Activated naive CD8-positive, alpha-beta T cell treated with anti-CD3 and anti-CD28 coated beads for 36 hours (primary cell): ENCODE measurements around the gene GRIP1. TPM values are rescaled to one million over a fixed set of nuclear protein-coding genes. Genes with fewer than 3 reads are reported as not detected.

Source experiments
- DNase-seq: peaks from one replicate; pipeline ENCODE4 v3.0.0; 2021
- H3K27ac Mint-ChIP-seq: one replicate; pipeline ENCODE4 v1.8.0; 2022; ENCODE audit warnings: mild to moderate bottlenecking, moderate library complexity, mixed read lengths
- H3K27me3 Mint-ChIP-seq: one replicate; pipeline ENCODE4 v1.8.0; 2022; ENCODE audit warnings: mild to moderate bottlenecking, mixed read lengths
- H3K36me3 Mint-ChIP-seq: one replicate; pipeline ENCODE4 v1.8.0; 2021; ENCODE audit warnings: mild to moderate bottlenecking, mixed read lengths
- H3K4me1 Mint-ChIP-seq: one replicate; pipeline ENCODE4 v1.8.0; 2021; ENCODE audit warnings: mixed read lengths
- H3K4me3 Mint-ChIP-seq: one replicate; pipeline ENCODE4 v1.8.0; 2022; ENCODE audit warnings: mild to moderate bottlenecking, moderate library complexity, mixed read lengths
- H3K9me3 Mint-ChIP-seq: one replicate; pipeline ENCODE4 v1.8.0; 2022; ENCODE audit warnings: mixed read lengths
- total RNA-seq, 2 experiments: library from RNA; stranded (reverse); gene quantifications; one replicate each; pipeline ENCODE4 v1.2.3, GENCODE V29; 2021

Gene GRIP1
- total RNA-seq, 2 experiments from 2014 or later, result 2.2 to 3.4 TPM

DNA sequence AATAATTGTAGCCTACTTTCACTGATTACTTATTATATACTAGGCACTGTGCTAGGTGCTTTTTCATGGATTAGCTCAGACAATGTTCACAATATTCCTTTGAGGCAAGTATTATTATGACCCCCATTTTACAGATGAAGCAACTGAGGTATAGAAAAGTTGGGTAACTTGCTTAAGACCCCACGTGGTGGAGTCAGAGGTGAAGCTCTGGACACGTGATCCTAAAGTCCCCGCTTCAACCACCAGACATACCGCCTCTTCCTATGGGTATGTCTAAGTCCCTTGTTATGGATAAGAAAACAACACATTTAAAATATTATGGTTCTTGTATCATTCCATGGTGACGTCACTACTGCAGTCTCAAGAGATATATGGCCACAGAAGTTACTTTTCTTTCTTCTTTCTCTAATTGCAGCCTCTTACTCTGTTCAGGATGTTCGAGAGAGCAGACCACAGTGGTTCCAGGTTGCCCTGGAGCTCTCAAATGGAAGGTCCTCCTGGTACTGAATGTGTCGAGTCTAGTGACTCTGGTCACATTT is 218.9 kb downstream of the GRIP1 start:
- Mint-ChIP-seq H3K27me3 (no peaks in the 10 kb centered on the region), H3K4me3 (no peak overlapping the region), H3K9me3 (no peaks in the 10 kb centered on the region), H3K36me3 (no peaks in the 10 kb centered on the region), H3K4me1 (no peaks in the 10 kb centered on the region), H3K27ac (no peak overlapping the region)
- no peak for DNase-seq

- DNase-seq, result no peak
- Mint-ChIP-seq H3K4me1 (peaks cover 12% of the 10 kb centered on the region), H3K27ac (no peak overlapping the region), H3K4me3 (no peak overlapping the region), H3K9me3 (no peaks in the 10 kb centered on the region), H3K36me3 (no peaks in the 10 kb centered on the region), H3K27me3 (peaks cover 6% of the 10 kb centered on the region)
These were observed 222.3 kb downstream of the GRIP1 start for GRCh38 chr12:66456612-66457011.

DNA sequence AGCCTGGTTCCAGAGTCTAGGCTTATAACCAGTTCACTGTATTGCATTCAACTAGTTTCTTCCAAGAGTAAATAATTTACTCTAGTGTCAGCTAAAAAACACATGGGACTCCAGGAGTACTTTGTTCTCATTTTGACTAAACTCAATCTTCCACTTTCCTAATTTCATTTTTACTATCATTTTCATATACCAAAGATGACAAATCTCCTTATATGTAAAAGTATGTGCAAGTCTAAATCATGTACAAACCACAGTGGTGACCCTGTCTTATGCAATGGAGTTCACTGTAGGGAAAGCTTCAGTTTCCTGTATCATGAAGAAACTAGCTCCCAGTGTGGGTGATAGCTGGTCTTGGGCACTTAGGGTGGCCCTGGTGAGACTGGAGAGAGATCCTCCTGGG is 225.0 kb downstream of the GRIP1 start:
- H3K9me3 Mint-ChIP-seq, result no peaks in the 10 kb centered on the region
- H3K4me1 Mint-ChIP-seq, result peaks cover 12% of the 10 kb centered on the region
- H3K27me3 Mint-ChIP-seq, result peaks cover 6% of the 10 kb centered on the region
- H3K4me3 Mint-ChIP-seq, result no peak overlapping the region
- DNase-seq, result no peak
- H3K36me3 Mint-ChIP-seq, result no peaks in the 10 kb centered on the region
- peak overlapping the region; percentile 17 for H3K27ac Mint-ChIP-seq

GRCh38 chr12:66453120-66453519 is 225.8 kb downstream of the GRIP1 start:
- H3K4me3 Mint-ChIP-seq, result no peak overlapping the region
- H3K27ac Mint-ChIP-seq, result no peak overlapping the region
- DNase-seq, result no peak
- no peaks in the 10 kb centered on the region for H3K36me3 Mint-ChIP-seq
- H3K27me3 Mint-ChIP-seq, result peaks cover 6% of the 10 kb centered on the region
- H3K4me1 Mint-ChIP-seq, result peaks cover 12% of the 10 kb centered on the region
- no peaks in the 10 kb centered on the region for H3K9me3 Mint-ChIP-seq

GRCh38 chr12:66449531-66449930 is 229.3 kb downstream of the GRIP1 start:
- Mint-ChIP-seq H3K27me3 (peaks cover 6% of the 10 kb centered on the region), H3K9me3 (no peaks in the 10 kb centered on the region), H3K27ac (no peak overlapping the region), H3K4me3 (no peak overlapping the region), H3K4me1 (peaks cover 11% of the 10 kb centered on the region), H3K36me3 (no peaks in the 10 kb centered on the region)
- DNase-seq, result no peak

DNA sequence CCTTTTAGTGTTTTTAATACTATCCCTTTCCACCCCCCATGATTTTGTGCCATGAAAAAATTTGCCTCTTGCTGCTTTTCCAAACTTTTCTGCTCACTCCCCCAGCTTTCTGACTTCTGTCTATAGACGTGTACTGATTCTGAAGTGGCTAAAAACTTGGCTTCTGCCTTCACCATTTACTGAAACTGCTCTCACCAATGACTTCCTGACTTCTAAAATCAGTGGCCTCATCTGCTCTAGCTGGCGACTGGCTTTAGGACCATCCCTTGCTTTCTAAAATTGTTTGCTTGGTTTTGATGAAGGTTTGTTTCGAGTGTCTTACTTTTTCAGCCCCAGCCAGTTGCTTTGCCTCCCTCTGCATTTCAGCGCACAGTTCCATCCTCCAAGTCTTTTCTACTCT is 231.2 kb downstream of the GRIP1 start:
- H3K27ac Mint-ChIP-seq, result no peak overlapping the region
- H3K4me1 Mint-ChIP-seq, result no peaks in the 10 kb centered on the region
- DNase-seq, result no peak
- H3K27me3 Mint-ChIP-seq, result no peaks in the 10 kb centered on the region
- H3K36me3 Mint-ChIP-seq, result no peaks in the 10 kb centered on the region
- no peaks in the 10 kb centered on the region for H3K9me3 Mint-ChIP-seq
- H3K4me3 Mint-ChIP-seq, result no peak overlapping the region

DNA sequence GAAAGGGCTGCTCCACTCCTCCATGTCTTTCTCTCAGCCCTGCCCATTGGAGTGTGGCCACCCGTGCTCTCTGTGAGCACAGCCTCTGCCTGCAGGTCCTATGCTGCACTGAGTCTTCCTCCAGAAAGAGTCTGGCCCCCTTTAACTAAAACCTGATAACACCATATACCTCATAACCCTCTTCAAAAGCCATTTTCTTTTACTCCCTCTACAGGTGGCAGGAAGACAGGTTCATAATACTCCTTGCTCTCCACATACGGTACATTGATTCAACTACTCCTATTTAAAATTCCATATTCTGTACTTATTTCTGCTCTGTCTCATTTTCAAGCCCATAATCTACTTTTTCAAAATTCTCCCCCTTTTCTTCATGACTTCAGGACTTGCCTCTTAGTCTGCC is 232.6 kb downstream of the GRIP1 start:
- H3K36me3 Mint-ChIP-seq, result no peaks in the 10 kb centered on the region
- no peak overlapping the region for H3K27ac Mint-ChIP-seq
- no peaks in the 10 kb centered on the region for H3K9me3 Mint-ChIP-seq
- no peaks in the 10 kb centered on the region for H3K4me1 Mint-ChIP-seq
- no peak overlapping the region for H3K4me3 Mint-ChIP-seq
- H3K27me3 Mint-ChIP-seq, result no peaks in the 10 kb centered on the region
- DNase-seq, result no peak

DNA sequence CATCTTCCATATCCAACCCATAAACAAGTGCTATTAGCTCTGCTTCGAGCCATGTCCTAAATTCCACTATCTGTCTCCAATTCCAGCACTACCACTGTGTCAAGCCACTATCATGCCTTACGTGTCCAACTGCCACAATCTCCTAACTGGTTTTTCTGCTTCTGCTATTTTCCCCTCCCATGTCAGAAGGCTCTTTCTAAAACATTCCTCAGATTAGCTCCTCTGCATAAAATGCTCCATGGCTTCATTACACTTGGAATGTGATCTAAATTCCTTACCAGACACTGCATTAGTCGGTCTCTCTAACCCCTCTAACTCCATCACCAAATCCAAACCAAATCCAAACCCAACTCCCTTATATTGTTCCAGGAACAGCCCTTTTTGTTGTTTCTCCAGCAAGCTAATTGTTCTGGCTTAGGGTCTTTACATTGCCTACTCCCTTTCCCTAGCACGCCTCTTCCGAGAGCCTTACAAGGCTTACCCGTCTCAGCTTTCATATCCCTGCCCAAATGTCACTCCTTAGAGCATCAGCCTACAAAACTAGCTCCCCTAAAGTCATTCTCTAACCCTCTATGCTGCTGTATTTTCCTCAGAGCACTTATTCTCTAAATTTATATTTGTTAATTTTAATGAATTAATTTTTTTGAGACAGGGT is 236.8 kb downstream of the GRIP1 start:
- no peaks in the 10 kb centered on the region for H3K27me3 Mint-ChIP-seq
- no peak overlapping the region for H3K4me3 Mint-ChIP-seq
- DNase-seq, result no peak
- H3K9me3 Mint-ChIP-seq, result no peaks in the 10 kb centered on the region
- H3K36me3 Mint-ChIP-seq, result no peaks in the 10 kb centered on the region
- no peaks in the 10 kb centered on the region for H3K4me1 Mint-ChIP-seq
- no peak overlapping the region for H3K27ac Mint-ChIP-seq

DNA sequence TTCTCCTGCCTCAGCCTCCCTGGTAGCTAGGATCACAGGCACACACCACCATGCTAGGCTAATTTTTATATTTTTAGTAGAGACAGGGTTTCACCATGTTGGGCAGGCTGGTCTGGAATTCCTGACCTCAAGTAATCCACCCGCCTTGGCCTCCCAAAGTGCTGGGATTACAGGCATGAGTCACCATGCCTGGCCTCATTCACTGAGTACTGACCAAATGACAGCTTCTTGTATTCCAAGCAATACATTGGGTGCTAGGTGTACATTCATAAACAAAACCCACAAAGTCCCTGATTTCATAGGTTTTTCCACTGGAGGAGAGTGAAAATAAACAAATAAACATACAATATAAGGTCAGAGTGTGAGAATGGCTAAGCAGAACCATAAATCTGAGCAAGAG is 240.3 kb downstream of the GRIP1 start:
- Mint-ChIP-seq H3K4me1 (no peaks in the 10 kb centered on the region), H3K9me3 (no peaks in the 10 kb centered on the region), H3K36me3 (no peaks in the 10 kb centered on the region), H3K27me3 (no peaks in the 10 kb centered on the region), H3K27ac (no peak overlapping the region), H3K4me3 (no peak overlapping the region)
- no peak for DNase-seq

- Mint-ChIP-seq H3K4me3 (no peak overlapping the region), H3K27me3 (peaks cover 4% of the 10 kb centered on the region), H3K9me3 (peaks cover 6% of the 10 kb centered on the region), H3K27ac (no peak overlapping the region), H3K36me3 (peaks cover 3% of the 10 kb centered on the region), H3K4me1 (no peaks in the 10 kb centered on the region)
- DNase-seq, result no peak
These were observed 248.8 kb downstream of the GRIP1 start for GRCh38 chr12:66430106-66430505.

DNA sequence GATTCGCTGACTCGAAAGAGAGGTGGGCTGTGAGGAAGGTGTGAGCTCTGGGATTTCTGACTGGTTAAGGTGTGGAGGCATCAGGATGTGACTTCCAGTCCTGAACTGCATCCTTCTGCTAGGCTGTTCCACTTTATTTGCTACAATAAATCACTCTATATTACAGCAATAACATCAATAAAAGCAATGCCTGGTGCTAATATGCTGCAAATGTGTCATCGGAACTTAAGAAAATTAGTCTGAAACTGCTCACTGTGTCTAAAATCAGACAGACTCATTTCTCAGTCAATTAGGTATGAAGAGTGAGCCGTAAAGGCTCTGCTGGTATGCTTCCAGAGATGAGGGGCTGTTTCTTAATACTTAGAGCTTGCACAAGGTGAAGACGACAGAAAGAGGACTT is 250.0 kb downstream of the GRIP1 start:
- Mint-ChIP-seq H3K27ac (no peak overlapping the region), H3K27me3 (peaks cover 4% of the 10 kb centered on the region), H3K4me1 (no peaks in the 10 kb centered on the region), H3K4me3 (no peak overlapping the region), H3K9me3 (peaks cover 12% of the 10 kb centered on the region), H3K36me3 (peaks cover 3% of the 10 kb centered on the region)
- DNase-seq, result no peak

DNA sequence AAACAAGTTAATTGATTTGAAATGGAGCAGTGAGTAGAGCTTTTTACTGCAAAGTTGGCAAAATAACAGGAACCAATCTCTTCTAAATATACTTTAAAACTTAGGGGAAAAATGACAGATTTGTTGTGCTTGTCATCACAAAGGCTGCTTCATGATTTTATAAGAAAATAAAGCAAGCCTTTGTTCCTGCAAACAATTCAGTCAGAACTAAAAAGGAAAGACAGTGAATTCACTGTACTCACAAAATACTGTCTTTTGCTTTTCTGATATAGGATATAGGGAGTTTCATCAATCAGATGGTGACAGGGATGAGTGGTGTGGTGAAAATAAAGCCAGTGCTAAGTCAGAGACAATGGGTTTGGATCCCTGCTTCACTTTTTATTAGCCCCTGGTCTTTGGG is 250.6 kb downstream of the GRIP1 start:
- Mint-ChIP-seq H3K9me3 (peaks cover 12% of the 10 kb centered on the region), H3K27ac (no peak overlapping the region), H3K27me3 (peaks cover 4% of the 10 kb centered on the region), H3K36me3 (peaks cover 3% of the 10 kb centered on the region), H3K4me1 (no peaks in the 10 kb centered on the region), H3K4me3 (no peak overlapping the region)
- DNase-seq, result no peak

DNA sequence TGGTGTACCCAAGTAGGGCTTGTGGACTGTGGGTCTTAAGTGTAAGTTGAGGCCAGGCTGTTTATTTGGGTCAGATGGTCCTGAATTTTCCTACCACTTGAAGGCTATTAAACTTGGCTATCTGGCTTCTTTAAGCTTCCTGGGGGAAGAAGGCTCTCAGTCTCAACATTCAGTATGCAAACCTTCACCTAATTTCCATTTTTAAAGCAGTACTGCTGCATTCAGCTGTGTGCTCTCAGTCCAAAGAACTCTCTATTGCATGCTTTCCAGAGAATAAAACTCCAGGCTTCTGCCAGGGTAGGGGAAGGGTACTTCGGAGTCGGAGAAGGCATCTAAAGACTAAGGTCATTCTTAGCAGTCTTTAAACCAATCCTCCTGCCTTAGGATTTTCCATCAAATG is 252.2 kb downstream of the GRIP1 start:
- no peak for DNase-seq
- Mint-ChIP-seq H3K27ac (no peak overlapping the region), H3K36me3 (peaks cover 3% of the 10 kb centered on the region), H3K4me3 (no peak overlapping the region), H3K9me3 (peaks cover 12% of the 10 kb centered on the region), H3K27me3 (peaks cover 4% of the 10 kb centered on the region), H3K4me1 (no peaks in the 10 kb centered on the region)

DNA sequence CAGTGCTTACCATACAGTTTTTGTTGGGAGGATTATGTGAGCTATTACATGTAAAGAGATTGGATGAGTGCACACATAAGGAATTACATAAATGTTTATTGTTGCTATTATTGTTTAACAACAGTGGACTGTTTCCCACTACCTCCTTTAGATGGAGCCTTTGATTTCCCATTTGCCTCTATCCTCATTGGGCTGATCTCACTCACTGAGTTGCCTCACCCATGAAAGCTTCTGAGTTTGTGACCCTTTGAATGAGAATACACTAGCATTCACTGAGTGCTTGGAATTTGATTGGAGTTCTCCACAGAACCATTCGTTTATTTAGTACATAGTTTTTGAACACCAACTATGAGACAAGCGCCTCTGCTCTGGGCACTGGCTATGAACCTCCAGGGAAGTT is 255.6 kb downstream of the GRIP1 start:
- Mint-ChIP-seq H3K9me3 (peaks cover 12% of the 10 kb centered on the region), H3K27ac (no peak overlapping the region), H3K4me1 (no peaks in the 10 kb centered on the region), H3K27me3 (peaks cover 4% of the 10 kb centered on the region), H3K4me3 (no peak overlapping the region), H3K36me3 (peaks cover 3% of the 10 kb centered on the region)
- no peak for DNase-seq

DNA sequence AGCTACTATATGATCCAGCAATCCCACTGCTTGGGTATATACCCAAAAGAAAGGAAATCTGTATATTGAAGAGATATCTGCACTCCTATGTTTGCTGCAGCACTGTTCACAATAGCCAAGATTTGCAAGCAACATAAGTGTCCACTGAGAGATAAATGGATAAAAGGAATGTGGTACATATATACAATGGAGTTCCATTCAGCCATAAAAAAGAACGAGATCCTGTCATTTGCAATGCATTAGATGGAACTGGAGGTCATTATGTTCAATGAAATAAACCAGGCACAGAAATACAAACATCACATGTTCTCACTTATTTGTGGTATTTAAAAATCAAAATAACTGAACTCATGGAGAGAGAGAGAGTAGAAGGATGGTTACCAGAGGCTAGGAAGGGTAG is 260.0 kb downstream of the GRIP1 start:
- peaks cover 3% of the 10 kb centered on the region for H3K27me3 Mint-ChIP-seq
- H3K4me3 Mint-ChIP-seq, result no peak overlapping the region
- H3K36me3 Mint-ChIP-seq, result no peaks in the 10 kb centered on the region

DNA sequence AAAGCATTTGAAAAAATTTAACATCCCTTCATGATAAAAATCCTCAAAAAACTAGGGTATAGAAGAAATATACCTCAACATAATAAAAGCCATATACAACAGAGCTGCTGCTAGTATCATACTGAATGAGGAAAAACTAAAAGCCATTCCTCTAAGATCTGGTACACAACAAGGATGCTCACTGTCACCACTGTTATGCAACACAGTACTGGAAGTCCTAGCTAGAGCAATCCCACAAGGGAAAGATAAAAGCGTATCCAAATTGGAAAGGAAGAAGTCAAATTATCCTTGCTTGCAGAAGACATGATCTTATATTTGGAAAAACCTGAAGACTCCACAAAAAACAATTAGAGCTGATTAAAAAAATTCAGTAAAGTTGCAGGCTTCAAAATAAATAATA is 261.7 kb downstream of the GRIP1 start:
- H3K9me3 Mint-ChIP-seq, result peaks cover 3% of the 10 kb centered on the region
- no peak overlapping the region for H3K27ac Mint-ChIP-seq
- no peak overlapping the region for H3K4me3 Mint-ChIP-seq
- peaks cover 3% of the 10 kb centered on the region for H3K36me3 Mint-ChIP-seq
- H3K4me1 Mint-ChIP-seq, result no peaks in the 10 kb centered on the region
- peaks cover 10% of the 10 kb centered on the region for H3K27me3 Mint-ChIP-seq
- DNase-seq, result no peak

More for the DNA sequence above, 260.0 kb downstream of the GRIP1 start:
- Mint-ChIP-seq H3K9me3 (no peaks in the 10 kb centered on the region), H3K4me1 (no peaks in the 10 kb centered on the region), H3K27ac (no peak overlapping the region)
- DNase-seq, result no peak
